ENCODE results near the gene SMIM27. TPM values are rescaled to one million over a fixed set of nuclear protein-coding genes. Genes with fewer than 3 reads are reported as not detected.

Gene SMIM27
- total RNA-seq = 4.1 and 5.8 TPM in 2 replicates

GRCh38 chr9:32552172-32552872 is at the start of gene SMIM27, which contains the start of gene TOPORS:
TSS of gene SMIM27 (plus strand) at chr9:32552327. CDS start at chr9:32552435, 108 bp downstream.
TSS of gene TOPORS (minus strand) at chr9:32552586. CDS start at chr9:32552436, 150 bp downstream.
- peak; percentile 67 for DNase-seq (ENCODE audit: low read depth)
- Histone ChIP-seq H3K36me3 (ENCODE audit: control insufficient read depth, insufficient read depth, low read length) (no peaks in the 10 kb centered on the region), H3K27me3 (ENCODE audit: control insufficient read depth, insufficient read depth, low read length) (no peaks in the 10 kb centered on the region), H3K4me3 (ENCODE audit: low read depth, low read length) (peak within 1 kb of the TSS; percentile 77)
- TF ChIP-seq CTCF (IDR thresholded peaks at IDR 0.05; ENCODE audit: insufficient read depth, low read length, poor library complexity, severe bottlenecking) = no peak

- no peaks in the 10 kb centered on the region for H3K27me3 ChIP-seq (ENCODE audit: control insufficient read depth, insufficient read depth, low read length)
- no peaks in the 10 kb centered on the region for H3K36me3 ChIP-seq (ENCODE audit: control insufficient read depth, insufficient read depth, low read length)
- TF ChIP-seq CTCF (IDR thresholded peaks at IDR 0.05; ENCODE audit: insufficient read depth, low read length, poor library complexity, severe bottlenecking) = no peak
- DNase-seq (ENCODE audit: low read depth) = no peak
- H3K4me3 ChIP-seq (ENCODE audit: low read depth, low read length) = no peak overlapping the region
Observed at GRCh38 chr9:32502464-32502863, 49.7 kb upstream of the SMIM27 start.

GRCh38 chr9:32503008-32503407 is 49.1 kb upstream of the SMIM27 start:
- TF ChIP-seq CTCF (IDR thresholded peaks at IDR 0.05; ENCODE audit: insufficient read depth, low read length, poor library complexity, severe bottlenecking) = no peak
- DNase-seq (ENCODE audit: low read depth) = no peak
- Histone ChIP-seq H3K27me3 (ENCODE audit: control insufficient read depth, insufficient read depth, low read length) (no peaks in the 10 kb centered on the region), H3K36me3 (ENCODE audit: control insufficient read depth, insufficient read depth, low read length) (no peaks in the 10 kb centered on the region), H3K4me3 (ENCODE audit: low read depth, low read length) (no peak overlapping the region)

- no peak for TF ChIP-seq CTCF (IDR thresholded peaks at IDR 0.05; ENCODE audit: insufficient read depth, low read length, poor library complexity, severe bottlenecking)
- DNase-seq (ENCODE audit: low read depth) = no peak
- H3K27me3 ChIP-seq (ENCODE audit: control insufficient read depth, insufficient read depth, low read length) = no peaks in the 10 kb centered on the region
- H3K36me3 ChIP-seq (ENCODE audit: control insufficient read depth, insufficient read depth, low read length) = no peaks in the 10 kb centered on the region
- H3K4me3 ChIP-seq (ENCODE audit: low read depth, low read length) = no peak overlapping the region
Observed at GRCh38 chr9:32508728-32509127, 43.4 kb upstream of the SMIM27 start.

- H3K4me3 ChIP-seq (ENCODE audit: low read depth, low read length) = no peak overlapping the region
- no peaks in the 10 kb centered on the region for H3K36me3 ChIP-seq (ENCODE audit: control insufficient read depth, insufficient read depth, low read length)
- no peaks in the 10 kb centered on the region for H3K27me3 ChIP-seq (ENCODE audit: control insufficient read depth, insufficient read depth, low read length)
Observed at GRCh38 chr9:32516241-32516640, 35.9 kb upstream of the SMIM27 start.

More at GRCh38 chr9:32516241-32516640, 35.9 kb upstream of the SMIM27 start:
- TF ChIP-seq CTCF (IDR thresholded peaks at IDR 0.05; ENCODE audit: insufficient read depth, low read length, poor library complexity, severe bottlenecking) = no peak
- no peak for DNase-seq (ENCODE audit: low read depth)

Data from kidney epithelial cell (primary cell).